GM21723 (cell line): ENCODE results near the gene GALNT14.

Source experiments
- ATAC-seq: cut with Tn5 transposase; IDR thresholded peaks from one replicate; pipeline ENCODE4 v1.9.1; 2021; ENCODE audit warnings: mild to moderate bottlenecking, moderate library complexity; ENCODE audit not compliant: unreplicated experiment

The GALNT14 gene

DNA sequence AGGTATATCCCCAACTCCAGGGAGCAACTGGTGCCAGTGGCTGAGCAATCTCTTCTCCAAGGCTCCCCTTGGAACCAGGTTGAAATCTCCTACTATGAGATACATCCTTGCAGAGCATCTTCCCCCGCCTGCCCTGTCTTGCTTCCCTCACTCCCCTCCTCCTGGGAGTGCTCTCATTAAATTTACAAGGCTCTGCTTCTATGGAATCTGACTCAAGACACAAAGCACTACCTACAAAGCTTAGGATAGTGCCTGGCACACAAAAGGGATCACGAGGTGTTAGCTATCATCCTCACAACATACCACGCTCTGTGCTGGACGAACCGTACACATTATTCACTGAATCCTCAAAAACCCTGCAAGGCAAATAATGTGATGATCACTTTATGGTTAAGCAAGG lies 121.6 kb downstream of the GALNT14 start:
- no peak for ATAC-seq

DNA sequence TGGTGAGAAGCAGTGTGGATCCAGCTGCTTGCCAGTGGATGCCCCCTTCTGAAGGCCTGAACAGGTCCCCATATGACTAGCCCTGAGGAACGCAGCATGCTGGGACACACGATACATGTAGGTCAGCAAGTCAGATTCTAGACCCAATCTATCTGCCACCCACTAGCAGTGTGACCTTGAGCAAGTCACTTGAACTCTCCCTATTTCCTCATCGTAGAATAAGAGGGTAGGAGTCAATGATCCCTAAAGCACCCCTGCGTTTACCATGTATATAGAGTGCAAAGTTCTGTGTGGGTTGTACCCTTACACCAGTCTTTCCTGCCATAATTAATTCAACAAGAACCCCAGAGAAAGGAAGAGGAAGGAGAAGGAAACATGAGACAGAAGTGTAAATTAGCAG lies 123.7 kb downstream of the GALNT14 start:
- ATAC-seq: no peak

DNA sequence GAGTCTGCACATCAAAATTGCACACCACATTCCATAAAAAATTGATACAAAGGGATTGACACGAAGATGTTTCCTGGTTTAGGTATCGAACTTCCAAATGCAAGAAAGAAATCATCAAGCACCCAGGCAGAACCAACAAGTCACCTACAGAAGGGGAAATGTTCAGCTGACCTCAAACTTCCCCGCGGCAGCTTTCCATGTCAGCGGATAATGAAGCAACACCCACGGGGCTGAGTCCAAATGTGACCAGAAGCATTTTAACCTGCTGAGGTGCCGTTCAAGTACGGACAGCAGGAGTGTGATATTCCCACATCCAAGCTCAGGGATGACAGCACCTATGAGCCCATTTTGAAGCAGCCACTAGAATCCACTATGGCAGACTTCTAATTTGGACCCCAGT lies 124.9 kb downstream of the GALNT14 start:
- no peak for ATAC-seq

DNA sequence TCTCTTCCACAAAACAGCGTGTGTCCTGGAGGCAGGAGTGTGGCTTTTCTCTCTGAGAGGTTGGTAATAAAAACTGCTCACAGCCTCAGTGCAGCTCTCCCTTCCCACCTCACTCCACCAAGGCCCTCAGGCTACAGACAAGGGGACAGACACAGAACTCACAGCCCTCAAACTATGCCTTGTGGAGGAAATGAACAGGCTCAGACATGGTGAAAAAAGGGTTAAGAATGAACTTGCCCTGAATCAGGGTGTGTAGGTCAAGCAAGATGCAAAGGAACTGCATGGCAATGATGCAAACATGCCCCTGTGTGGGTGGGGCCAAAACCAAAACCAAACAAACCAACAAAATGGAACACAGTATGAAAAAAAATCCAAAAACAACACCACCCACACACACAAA lies 125.8 kb downstream of the GALNT14 start:
- no peak for ATAC-seq

DNA sequence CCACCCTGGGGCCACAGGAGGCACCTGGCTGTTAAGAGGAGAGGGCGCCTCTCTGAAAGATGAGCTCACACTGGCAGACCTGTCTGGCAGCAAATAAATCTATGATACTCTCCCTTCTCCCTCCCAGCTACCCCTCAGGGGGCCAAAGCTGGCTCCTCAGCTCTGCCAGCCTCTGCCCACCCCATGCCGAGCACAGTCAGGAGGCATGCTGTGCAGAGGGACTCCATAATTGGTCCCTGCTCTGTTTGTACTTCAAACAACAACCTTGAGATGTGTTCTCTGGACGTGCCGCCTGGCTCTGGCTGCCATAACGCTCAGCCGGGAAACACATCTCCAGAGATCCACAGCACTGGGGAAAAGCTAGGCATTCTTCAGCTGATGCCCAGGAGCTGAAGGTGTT lies 126.7 kb downstream of the GALNT14 start:
- no peak for ATAC-seq

DNA sequence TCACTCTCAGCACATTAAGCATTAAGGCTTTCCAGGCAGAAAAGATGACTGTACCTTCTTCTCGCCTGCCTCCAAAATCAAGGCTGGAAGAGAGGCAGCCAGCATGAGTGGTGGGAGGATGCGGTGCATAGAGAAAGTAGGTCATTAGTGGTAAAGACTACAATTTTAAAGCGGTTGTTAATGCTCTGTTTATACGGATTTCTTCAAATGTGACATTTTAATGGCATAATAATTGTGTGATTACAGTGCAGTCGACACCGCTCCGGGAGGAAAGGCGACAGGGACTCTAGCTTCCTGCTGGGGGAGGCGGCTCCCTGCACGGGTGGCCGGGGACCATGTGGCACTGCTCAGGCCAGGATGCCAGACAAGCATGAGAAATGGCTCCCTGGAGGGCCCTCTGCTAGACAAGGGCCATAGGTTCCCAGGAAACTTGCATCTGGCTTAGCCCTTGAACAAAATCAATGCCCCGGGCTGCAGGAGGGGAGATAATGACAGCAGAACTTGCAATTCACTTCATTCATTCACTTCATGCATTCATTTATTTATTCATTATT lies 129.6 kb downstream of the GALNT14 start:
- no peak for ATAC-seq

DNA sequence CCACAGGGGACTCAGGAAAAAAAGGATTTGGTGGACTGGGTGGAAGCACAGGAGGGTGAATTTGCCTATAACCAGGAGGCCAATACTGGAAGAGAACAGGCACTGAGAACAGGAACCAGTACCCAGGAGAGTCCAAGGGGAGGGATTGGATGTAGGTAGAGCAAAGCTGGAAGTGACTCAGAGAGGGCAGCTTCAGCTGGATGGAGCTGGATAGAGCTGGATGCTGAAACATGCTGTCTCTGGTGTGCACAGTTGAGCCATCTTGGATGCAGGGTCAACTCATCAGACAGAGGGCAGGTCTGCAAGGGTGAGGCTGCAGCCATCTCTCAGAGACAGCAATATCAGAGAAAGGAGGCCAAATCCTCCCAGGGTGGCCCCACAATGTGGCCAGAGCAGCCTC lies 134.0 kb downstream of the GALNT14 start:
- no peak for ATAC-seq

DNA sequence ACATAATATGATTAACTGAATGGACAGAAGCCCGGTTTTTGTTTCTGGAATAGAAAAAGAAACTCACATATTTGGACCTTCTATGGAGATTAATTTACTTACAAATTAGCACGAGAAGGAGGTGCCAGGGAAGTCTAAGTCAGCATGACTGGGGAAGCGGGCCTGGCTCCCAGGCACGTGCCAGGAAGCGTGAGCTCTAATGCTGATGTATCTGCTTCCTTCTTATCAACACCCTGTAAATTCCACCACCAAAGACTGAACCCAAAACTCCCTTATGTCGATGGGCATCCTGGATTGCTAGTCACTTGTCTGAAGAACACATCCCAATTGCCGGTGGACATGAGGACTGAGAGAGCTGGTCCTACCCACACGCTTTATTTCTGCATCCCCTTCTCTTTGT lies 134.5 kb downstream of the GALNT14 start:
- ATAC-seq: no peak

DNA sequence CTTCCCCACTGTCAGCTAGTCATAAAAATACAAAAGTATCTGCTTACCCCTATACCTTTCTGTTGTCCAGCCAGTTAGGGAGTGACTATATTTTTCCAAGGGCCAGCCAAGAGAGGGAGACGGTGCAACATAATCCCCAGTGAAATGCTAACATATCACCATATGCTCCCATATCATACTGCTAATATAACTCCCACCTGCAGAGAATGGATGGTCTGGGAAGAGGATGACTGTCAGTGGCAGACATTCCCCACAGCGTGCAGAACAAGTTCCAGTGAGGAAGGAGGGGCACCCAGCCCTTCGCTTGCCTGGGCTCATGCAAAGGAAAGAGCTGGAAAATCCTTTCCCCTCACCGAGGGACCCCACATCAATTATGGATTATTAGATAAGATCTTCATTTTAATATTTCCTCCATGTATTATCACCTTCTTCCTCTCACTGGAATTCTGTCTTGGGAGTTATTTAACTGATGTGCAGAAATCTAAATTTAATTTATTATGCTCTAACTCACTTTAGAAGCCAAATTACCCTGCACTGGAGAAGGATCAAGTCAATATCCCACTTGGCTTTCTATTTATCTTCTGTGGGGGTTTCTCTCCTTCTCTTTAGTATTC lies 135.6 kb downstream of the GALNT14 start:
- ATAC-seq: no peak

DNA sequence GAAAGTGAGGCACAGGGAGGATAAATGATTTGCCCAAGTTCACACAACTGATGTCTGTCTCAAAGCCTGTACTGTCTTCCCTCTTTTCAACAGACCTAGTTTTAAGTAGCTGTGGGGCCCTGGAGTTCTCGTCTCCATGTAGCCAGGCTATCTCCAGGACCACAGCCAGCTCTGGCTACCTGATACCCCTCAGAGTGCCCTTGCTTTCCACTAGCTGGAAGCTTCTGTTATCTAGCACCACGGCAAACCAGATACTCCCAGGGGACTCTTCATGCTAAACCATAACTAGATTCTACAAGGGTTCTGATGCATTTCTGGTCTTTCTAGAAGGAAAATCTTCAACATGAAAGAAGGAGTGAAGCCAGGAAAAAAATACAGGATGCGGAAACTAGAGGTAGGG lies 137.3 kb downstream of the GALNT14 start:
- no peak for ATAC-seq

DNA sequence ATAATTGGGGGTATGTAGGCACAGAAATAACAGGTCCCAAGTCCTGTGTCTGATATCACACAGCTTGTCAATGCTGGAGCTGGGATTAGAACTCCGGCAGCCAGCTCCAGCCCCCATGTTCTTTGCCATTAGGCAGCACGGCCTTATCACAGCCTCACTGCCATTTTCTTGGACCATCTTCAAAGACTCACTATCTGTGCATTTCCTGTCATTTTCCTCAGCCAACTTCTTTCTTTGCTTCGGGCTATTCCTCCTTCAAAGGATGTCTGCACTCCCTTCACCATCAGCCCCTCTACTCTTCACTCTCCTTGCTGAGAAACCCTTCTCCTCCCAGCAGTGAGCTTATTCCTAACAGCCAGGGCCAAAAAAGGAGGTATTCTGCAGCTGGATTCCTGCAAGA lies 139.6 kb downstream of the GALNT14 start:
- ATAC-seq: no peak

DNA sequence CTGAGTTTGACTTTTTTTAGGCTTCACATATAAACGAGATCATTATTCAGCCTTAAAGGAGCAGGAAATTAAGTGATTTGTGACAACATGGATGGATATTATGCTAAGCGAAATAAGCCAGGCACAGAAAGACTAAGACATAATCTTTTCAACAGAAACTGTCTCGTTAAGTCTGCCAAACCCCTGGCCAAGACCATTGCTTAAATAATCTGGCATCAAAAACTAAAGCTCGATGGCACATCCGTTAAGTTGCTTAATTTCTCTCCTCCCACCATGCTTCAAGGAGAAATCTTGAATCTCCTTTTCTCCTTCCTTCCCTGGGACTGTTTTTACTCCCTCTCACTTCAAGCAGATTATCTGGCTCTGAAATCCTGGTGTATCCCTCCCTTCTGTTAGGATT lies 140.3 kb downstream of the GALNT14 start:
- no peak for ATAC-seq

DNA sequence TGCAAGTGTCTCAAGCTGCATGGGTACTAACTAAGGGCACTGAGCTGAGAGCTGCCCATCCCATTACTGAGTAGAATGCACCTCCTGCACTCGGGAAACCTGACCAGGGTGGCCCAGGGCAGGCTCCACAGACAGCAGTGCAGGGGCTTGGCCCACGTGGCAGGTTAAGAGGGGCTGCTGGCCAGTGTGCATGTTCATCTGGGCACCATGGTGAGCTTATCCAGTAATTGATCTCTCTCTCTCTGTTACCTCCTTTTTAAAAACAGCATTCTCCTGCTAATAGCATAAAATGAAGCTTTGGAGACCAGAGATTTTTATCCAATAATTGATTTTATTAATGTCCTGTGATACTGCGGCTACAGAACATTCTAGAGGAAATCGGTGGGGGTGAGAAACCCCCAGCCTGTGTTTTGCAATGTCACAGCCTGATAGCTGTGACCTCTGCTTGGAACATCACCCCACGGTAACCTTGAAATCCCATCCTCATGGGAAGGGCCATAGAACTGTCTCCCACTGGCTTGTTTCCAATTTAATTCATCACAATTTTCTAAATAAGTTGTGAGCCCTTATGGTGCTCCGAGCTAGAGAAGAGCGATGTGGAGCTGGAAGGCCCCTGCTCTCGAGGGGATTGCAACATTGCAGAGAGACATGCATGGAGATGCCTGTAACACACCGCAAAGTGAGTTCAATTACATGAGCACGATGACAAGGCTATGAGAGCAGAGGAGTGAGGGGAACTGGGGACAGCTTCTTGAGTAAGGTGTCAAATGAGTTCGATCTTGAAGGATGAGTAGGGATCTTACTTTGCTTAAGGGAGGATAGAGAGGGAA lies 143.8 kb downstream of the GALNT14 start:
- ATAC-seq: no peak

DNA sequence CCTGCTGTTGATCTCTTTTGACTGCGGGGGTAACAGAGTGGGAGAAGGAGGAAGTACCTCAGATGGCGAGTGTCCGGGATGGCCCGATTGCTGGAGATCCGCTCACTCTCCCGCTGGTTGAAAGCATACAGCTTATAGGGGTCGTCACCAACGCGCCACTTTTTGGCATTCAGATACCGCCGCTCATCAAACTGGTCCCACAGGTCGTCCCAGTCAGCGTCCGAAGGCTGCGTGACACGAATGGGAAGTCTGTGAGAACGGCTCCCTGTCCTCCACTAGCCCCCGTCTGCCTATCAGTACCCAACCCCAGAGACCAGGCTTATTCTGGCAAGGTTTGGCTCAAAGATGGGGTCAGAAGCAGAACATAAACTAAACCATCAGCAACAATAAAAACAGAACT lies 145.5 kb downstream of the GALNT14 start:
- no peak for ATAC-seq

DNA sequence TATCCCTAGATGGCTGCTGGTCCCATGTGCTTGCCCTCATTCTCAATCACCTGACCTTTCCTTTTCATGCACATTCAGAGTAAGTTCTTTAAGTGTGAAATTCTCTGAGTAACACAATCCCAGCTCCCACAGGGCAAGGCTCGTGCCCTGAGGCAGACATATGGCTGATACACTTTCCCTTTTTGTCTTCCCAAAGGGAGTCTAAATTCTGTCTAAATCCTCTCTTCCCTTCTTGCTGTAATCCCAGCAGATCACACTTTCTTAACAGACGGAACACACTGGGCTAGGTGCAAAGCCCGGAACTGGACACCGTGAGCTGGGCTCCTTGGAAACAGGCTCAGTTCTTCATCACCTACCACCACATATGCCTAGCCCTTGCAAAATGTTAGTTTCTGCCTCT lies 147.6 kb downstream of the GALNT14 start:
- ATAC-seq: no peak

DNA sequence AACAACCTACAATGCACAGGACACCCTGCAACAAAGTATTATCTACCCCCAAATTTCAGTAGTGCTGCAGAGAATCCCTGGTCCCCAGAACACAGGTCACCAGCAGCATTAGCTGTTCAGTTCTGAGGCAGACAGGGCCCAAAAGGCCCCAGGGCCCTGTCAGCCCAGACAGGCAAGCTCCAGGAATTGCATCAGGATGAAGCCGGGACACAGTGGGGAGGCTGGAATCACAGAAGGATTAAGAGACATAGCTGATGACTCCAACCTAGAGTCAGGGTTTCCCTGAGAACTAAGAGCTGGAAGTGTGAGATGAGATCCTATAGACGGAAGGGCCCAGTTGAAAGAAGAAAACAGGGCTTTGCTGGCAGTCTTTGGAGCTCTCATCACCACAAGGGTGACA lies 148.1 kb downstream of the GALNT14 start:
- no peak for ATAC-seq

DNA sequence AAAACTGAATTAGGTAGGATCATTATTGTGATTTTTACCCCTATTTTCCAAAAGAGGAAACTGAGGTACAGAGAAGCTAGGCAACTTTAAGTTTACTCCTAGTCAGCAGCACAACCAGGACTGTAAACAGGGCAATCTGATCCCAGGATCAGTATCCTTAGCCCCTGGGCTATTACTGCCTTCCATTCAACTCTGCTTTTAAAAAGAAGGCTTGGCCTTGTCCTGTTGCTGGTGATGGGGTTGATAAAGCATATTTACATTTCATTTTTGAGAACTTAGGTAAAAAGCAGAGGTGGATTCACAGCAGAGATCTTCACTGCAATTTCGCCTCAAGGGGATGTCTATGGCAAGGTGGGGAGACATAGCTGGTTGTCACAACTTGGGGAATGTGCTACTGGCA lies 148.5 kb downstream of the GALNT14 start:
- ATAC-seq: no peak

DNA sequence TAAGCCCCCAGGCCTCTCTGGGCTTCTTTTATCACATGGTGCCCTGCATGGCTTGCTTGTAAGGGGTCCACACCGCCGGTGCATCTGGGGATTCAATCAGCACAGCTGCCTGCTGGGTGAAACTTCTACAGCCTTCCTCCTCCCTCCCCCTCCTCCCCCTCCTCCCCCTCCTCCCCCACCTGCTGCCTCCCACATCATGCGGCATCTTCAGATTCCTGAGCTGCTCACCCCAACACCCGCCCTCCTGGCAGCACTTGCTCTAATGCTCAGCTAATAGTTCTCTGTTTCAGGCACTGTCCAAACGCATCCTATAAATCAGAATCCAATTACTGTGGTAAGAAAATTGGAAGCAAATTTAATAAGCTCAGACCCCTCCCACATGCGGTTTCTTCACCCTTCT lies 150.7 kb downstream of the GALNT14 start:
- no peak for ATAC-seq

DNA sequence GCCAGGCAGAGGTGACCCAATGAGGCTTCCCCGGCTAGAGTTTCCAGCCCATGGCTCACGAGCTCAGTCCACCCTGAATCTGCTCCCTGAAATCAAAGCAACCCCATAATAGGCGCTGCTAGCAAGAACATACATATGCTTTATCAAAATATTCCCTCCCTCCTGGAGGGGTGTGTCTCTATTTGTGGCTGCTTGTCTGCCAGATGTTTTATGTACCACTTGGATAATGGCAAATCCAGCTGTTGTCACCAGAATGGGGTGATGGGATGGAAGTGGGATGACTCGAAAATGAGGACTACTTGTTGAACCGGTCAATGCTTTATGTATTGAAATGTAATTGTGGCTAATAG lies 152.0 kb downstream of the GALNT14 start:
- no peak for ATAC-seq

DNA sequence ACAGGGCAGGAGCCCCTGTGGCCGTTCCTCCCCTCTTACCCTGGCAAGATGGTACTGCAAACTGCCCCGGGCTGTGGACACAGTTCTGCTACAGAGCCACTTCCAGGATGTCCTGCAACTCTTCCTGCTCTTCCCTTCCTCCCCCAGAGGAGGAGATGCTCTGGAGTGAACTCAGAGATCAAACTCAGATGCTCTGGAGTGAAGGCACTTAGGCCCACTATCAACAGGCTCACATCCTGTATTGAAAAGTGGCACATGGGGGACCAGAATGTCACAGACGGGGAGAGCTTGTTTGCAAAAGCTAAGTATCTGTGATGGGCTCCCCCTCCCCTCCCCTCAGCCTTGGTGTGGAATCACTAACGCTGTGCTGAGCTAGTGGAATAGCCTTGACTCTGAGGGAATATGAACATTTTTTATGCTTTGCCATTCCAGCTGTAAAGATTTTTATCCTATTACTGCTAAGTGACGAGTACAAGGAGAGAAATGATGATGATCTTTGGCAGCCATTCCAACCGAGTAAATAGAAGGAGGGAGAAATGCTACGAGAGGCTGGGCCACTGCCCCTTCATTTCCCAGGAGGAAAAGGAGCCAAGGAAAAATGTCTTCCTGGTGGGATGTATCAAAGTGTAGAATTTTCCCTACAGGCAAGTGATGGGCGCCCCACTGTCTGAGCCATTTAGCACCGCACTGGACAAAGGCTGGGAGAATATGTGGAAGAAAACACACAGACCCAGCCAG lies 152.6 kb downstream of the GALNT14 start:
- no peak for ATAC-seq

DNA sequence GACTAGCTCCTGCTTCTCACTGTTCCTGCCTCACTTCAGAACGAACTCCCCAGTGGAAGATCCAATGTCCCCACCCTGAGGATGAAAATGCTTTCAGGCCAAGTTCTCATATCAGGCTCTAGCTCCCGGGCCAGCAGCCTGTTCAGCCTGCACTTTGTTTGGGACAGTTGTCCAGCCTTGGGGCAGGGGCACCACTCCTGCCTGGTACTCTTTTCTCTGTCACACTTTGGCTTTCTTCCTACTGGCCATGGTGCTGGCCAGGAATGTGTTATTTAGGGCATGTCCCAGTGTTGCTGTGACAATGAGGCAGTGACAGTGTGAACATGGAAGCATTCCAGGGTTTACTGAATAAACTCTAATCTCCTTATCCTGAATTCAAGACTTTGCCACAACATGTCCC lies 154.1 kb downstream of the GALNT14 start:
- ATAC-seq: no peak

DNA sequence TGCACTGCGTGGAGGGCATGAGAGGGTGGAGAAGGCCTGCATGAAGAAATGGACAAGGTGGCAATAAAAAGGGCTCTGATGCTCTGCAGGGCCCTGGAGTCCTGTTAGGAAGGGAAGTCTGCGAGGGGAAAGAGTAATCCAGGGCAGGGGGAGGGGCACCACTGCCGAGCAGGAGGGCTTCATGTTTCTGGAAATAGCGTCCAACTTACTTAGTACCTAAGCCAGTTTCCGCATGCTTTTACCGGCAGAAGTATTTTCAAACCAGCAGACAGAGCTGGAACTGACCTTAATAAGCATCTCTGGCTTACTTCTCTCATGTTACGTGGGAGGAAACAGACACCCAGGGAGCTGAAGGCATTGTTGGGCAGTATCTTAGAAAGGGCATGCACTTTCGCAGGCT lies 156.7 kb downstream of the GALNT14 start:
- no peak for ATAC-seq
